Left lung (tissue), 10 donors: ENCODE data around the gene NOX5. TPM values are rescaled to one million over a fixed set of nuclear protein-coding genes. Genes with fewer than 3 reads are reported as not detected.

Experiments
- ATAC-seq: fragments of 200-7000 bp; cut with Tn5 transposase; one replicate; pipeline ENCODE4 v1.9.1; 2020; ENCODE audit warnings: moderate library complexity
- DNase-seq, 4 donors: peaks; one replicate each; pipeline ENCODE4 v3.0.0-alpha.2; 2013 to 2020
- H3K27ac ChIP-seq, 2 donors: fragments of 200-600 bp; sonication (generic) in 1 of 2; one replicate each; pipeline versions ENCODE4 v1.5.0 to v1.8.0; 2020 to 2021
- H3K27me3 ChIP-seq, 2 donors: fragments of 200-600 bp; sonication (generic) in 1 of 2; one replicate each; pipeline versions ENCODE4 v1.5.0 to v1.8.0; 2020 to 2021
- H3K36me3 ChIP-seq, 2 donors: fragments of 200-600 bp; sonication (generic) in 1 of 2; one replicate each; pipeline versions ENCODE4 v1.5.0 to v1.8.0; 2020 to 2021
- H3K4me1 ChIP-seq, 2 donors: fragments of 200-600 bp; one replicate each; pipeline ENCODE4 v1.8.0; 2021
- H3K4me3 ChIP-seq, 2 donors: fragments of 200-600 bp; sonication (generic) in 1 of 2; one replicate each; pipeline versions ENCODE4 v1.5.0 to v1.8.0; 2020 to 2021; ENCODE audit warnings: mild to moderate bottlenecking in 1 of 2
- H3K9me3 ChIP-seq, 2 donors: fragments of 200-600 bp; sonication (generic) in 1 of 2; one replicate each; pipeline versions ENCODE4 v1.5.0 to v1.8.0; 2020 to 2021
- CTCF ChIP-seq, 2 donors: fragments of 200-600 bp; sonication (generic) in 1 of 2; IDR thresholded peaks; one replicate each; pipeline versions ENCODE4 v1.5.0 to v1.8.0; 2021; ENCODE audit warnings: antibody characterized with exemption in 2 of 2
- intact Hi-C, 2 donors: fragments of 100-400 bp; cut with DNase I; formaldehyde crosslinking; loops; one replicate each; pipeline versions ENCODE4 v1.11.2 to v1.14.2; 2022
- polyA plus RNA-seq, 6 donors: library from polyadenylated mRNA; unstranded; fragments of 120-200 nt; gene quantifications; one replicate each; pipeline ENCODE4 v1.2.1, GENCODE V29; 2013; ENCODE audit not compliant: insufficient read length in 6 of 6
- total RNA-seq, 2 donors: library from RNA; stranded (reverse); fragmentation: NEBNext Ultra II Directional; extraction: Animal tissue kit (Norgen Biotek cat#: 25700); gene quantifications; one replicate each; pipeline ENCODE4 v1.2.1, GENCODE V29; 2021
- donor health status: DM: no; HTN: yes; CAD: no.
- donor health status: DM: no; HTN: no; CAD: no.

The NOX5 gene
- total and polyA plus RNA-seq, 8 donors = 0.16 to 0.83 (median 0.41) TPM

- Histone ChIP-seq H3K4me1 (no peaks in the 10 kb centered on the region), H3K27me3 (no peaks in the 10 kb centered on the region), H3K36me3 (no peaks in the 10 kb centered on the region), H3K4me3 (no peak overlapping the region), H3K27ac (no peak overlapping the region), H3K9me3 (no peaks in the 10 kb centered on the region)
- ATAC-seq (no peak), DNase-seq (no peak)
- no peak for TF ChIP-seq CTCF (IDR thresholded peaks at IDR 0.05)
- intact Hi-C loops = no loop called here
Observed at GRCh38 chr15:69093614-69094013, 79.1 kb downstream of the NOX5 start.

GRCh38 chr15:69094124-69094921 is 79.8 kb downstream of the NOX5 start:
- Histone ChIP-seq H3K9me3 (no peaks in the 10 kb centered on the region), H3K4me1 (no peaks in the 10 kb centered on the region), H3K27ac (no peak overlapping the region), H3K36me3 (no peaks in the 10 kb centered on the region), H3K4me3 (no peak overlapping the region), H3K27me3 (no peaks in the 10 kb centered on the region)
- ATAC-seq = no peak
- intact Hi-C loops = no loop called here
- TF ChIP-seq CTCF (IDR thresholded peaks at IDR 0.05) = no peak
- no peak for DNase-seq

GRCh38 chr15:69095274-69095673 is 80.8 kb downstream of the NOX5 start:
- H3K36me3 ChIP-seq = no peaks in the 10 kb centered on the region
- no peak overlapping the region for H3K4me3 ChIP-seq
- no peak overlapping the region for H3K27ac ChIP-seq
- H3K27me3 ChIP-seq = no peaks in the 10 kb centered on the region
- no peak for TF ChIP-seq CTCF (IDR thresholded peaks at IDR 0.05)
- no peaks in the 10 kb centered on the region for H3K9me3 ChIP-seq
- no peaks in the 10 kb centered on the region for H3K4me1 ChIP-seq
- ATAC-seq = no peak
- intact Hi-C loops = no loop called here
- DNase-seq = no peak

- TF ChIP-seq CTCF (IDR thresholded peaks at IDR 0.05) = no peak
- intact Hi-C loops = no loop called here
- Histone ChIP-seq H3K27ac (no peak overlapping the region), H3K9me3 (no peaks in the 10 kb centered on the region), H3K4me1 (no peaks in the 10 kb centered on the region), H3K36me3 (no peaks in the 10 kb centered on the region), H3K27me3 (no peaks in the 10 kb centered on the region), H3K4me3 (no peak overlapping the region)
- ATAC-seq (no peak), DNase-seq (no peak)
Observed at GRCh38 chr15:69096196-69096595, 81.7 kb downstream of the NOX5 start.

- no peak overlapping the region for H3K27ac ChIP-seq
- no peaks in the 10 kb centered on the region for H3K9me3 ChIP-seq
- no peaks in the 10 kb centered on the region for H3K4me1 ChIP-seq
- ATAC-seq = no peak
- no peak overlapping the region for H3K4me3 ChIP-seq
- no peaks in the 10 kb centered on the region for H3K27me3 ChIP-seq
- no peak for DNase-seq
- no peak for TF ChIP-seq CTCF (IDR thresholded peaks at IDR 0.05)
- intact Hi-C loops = no loop called here
- no peaks in the 10 kb centered on the region for H3K36me3 ChIP-seq
Observed at GRCh38 chr15:69096626-69097025, 82.1 kb downstream of the NOX5 start.
